Left lung (tissue), 10 donors: Measurements from ENCODE around the gene MECR. TPM values are rescaled to one million over a fixed set of nuclear protein-coding genes. Genes with fewer than 3 reads are reported as not detected.

Experiments
- ATAC-seq: fragments of 200-7000 bp; cut with Tn5 transposase; one replicate; pipeline ENCODE4 v1.9.1; 2020; ENCODE audit warnings: moderate library complexity
- DNase-seq, 4 donors: peaks; one replicate each; pipeline ENCODE4 v3.0.0-alpha.2; 2013 to 2020
- H3K27ac ChIP-seq, 2 donors: fragments of 200-600 bp; sonication (generic) in 1 of 2; one replicate each; pipeline versions ENCODE4 v1.5.0 to v1.8.0; 2020 to 2021
- H3K27me3 ChIP-seq, 2 donors: fragments of 200-600 bp; sonication (generic) in 1 of 2; one replicate each; pipeline versions ENCODE4 v1.5.0 to v1.8.0; 2020 to 2021
- H3K36me3 ChIP-seq, 2 donors: fragments of 200-600 bp; sonication (generic) in 1 of 2; one replicate each; pipeline versions ENCODE4 v1.5.0 to v1.8.0; 2020 to 2021
- H3K4me1 ChIP-seq, 2 donors: fragments of 200-600 bp; one replicate each; pipeline ENCODE4 v1.8.0; 2021
- H3K4me3 ChIP-seq, 2 donors: fragments of 200-600 bp; sonication (generic) in 1 of 2; one replicate each; pipeline versions ENCODE4 v1.5.0 to v1.8.0; 2020 to 2021; ENCODE audit warnings: mild to moderate bottlenecking in 1 of 2
- H3K9me3 ChIP-seq, 2 donors: fragments of 200-600 bp; sonication (generic) in 1 of 2; one replicate each; pipeline versions ENCODE4 v1.5.0 to v1.8.0; 2020 to 2021
- intact Hi-C, 2 donors: fragments of 100-400 bp; cut with DNase I; formaldehyde crosslinking; loops; one replicate each; pipeline versions ENCODE4 v1.11.2 to v1.14.2; 2022
- polyA plus RNA-seq, 6 donors: library from polyadenylated mRNA; unstranded; fragments of 120-200 nt; gene quantifications; one replicate each; pipeline ENCODE4 v1.2.1, GENCODE V29; 2013; ENCODE audit not compliant: insufficient read length in 6 of 6
- total RNA-seq, 2 donors: library from RNA; stranded (reverse); fragmentation: NEBNext Ultra II Directional; extraction: Animal tissue kit (Norgen Biotek cat#: 25700); gene quantifications; one replicate each; pipeline ENCODE4 v1.2.1, GENCODE V29; 2021
- TF ChIP-seq, protein P1 (sequence below), 2 donors: fragments of 200-600 bp; sonication (generic) in 1 of 2; IDR thresholded peaks; one replicate each; pipeline versions ENCODE4 v1.5.0 to v1.8.0; 2021; ENCODE audit warnings: antibody characterized with exemption in 2 of 2
- donor health status: DM: no; HTN: yes; CAD: no.
- donor health status: DM: no; HTN: no; CAD: no.

MECR gene
- total and polyA plus RNA-seq, 8 donors: 19.2 to 40.2 (median 30.3) TPM

DNA sequence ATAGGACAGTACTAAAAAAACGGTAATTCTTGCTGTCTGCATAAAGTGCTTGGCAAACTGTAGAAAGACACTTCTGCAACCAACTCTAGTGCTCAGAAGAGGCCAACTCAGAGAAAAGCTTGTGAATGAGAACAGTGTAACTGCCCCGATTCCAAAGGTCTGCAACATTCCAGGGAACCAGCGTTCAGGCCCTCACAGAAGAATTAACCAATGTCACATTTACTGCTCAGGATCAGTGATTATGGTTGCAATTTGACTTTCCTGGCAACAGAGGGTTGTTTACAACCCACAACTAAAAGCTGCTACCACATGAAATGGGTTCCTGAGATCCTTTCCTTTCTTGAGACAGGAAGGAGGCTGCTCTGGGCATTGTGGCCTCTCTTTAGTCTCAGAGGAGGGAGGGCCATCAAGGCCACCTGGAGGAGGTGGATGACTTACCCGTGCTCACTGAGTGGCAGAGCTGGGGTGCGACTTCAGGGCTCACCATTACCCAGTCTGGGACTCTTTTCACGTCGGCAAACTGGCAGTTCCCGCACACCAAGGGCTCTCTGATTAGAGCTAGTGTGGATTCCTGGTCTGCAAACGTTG lies 64.3 kb downstream of the MECR start:
- Histone ChIP-seq H3K27ac (no peak overlapping the region), H3K4me1 (peaks cover 13 to 69% of the 10 kb centered on the region in 2 donors), H3K4me3 (no peak overlapping the region), H3K9me3 (no peaks in the 10 kb centered on the region), H3K36me3 (peaks cover 0 to 64% of the 10 kb centered on the region in 2 donors), H3K27me3 (no peaks in the 10 kb centered on the region)
- intact Hi-C loops: no loop called here
- ATAC-seq: peak; percentile 34
- TF ChIP-seq, protein P1, sequence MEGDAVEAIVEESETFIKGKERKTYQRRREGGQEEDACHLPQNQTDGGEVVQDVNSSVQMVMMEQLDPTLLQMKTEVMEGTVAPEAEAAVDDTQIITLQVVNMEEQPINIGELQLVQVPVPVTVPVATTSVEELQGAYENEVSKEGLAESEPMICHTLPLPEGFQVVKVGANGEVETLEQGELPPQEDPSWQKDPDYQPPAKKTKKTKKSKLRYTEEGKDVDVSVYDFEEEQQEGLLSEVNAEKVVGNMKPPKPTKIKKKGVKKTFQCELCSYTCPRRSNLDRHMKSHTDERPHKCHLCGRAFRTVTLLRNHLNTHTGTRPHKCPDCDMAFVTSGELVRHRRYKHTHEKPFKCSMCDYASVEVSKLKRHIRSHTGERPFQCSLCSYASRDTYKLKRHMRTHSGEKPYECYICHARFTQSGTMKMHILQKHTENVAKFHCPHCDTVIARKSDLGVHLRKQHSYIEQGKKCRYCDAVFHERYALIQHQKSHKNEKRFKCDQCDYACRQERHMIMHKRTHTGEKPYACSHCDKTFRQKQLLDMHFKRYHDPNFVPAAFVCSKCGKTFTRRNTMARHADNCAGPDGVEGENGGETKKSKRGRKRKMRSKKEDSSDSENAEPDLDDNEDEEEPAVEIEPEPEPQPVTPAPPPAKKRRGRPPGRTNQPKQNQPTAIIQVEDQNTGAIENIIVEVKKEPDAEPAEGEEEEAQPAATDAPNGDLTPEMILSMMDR (IDR thresholded peaks at IDR 0.05): no peak
- no peak for DNase-seq

DNA sequence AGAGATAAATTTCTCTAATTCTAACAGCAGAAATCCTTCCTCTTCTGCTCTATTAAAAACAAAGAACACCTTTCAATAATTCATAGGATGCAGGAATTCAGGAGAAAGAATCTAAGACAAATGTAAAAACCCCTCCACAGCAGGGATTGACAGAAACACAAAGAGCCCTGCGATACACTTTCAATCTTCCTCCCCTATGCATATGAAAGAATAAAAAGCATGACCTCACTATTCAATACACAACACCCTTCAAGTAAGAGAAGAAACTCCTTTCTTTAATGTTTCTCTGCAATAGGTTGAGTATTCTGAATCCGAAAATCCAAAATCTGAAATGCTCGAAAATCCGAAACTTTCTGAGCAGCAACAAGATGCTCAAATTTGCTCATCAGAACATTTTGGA lies 66.1 kb downstream of the MECR start:
- Histone ChIP-seq H3K4me3 (no peak overlapping the region), H3K9me3 (no peaks in the 10 kb centered on the region), H3K27ac (no peak overlapping the region), H3K4me1 (peaks cover 9 to 67% of the 10 kb centered on the region in 2 donors), H3K36me3 (peaks cover 0 to 74% of the 10 kb centered on the region in 2 donors), H3K27me3 (no peaks in the 10 kb centered on the region)
- TF ChIP-seq, protein P1 (IDR thresholded peaks at IDR 0.05): no peak
- ATAC-seq (no peak), DNase-seq (no peak)
- intact Hi-C loops: no loop called here

DNA sequence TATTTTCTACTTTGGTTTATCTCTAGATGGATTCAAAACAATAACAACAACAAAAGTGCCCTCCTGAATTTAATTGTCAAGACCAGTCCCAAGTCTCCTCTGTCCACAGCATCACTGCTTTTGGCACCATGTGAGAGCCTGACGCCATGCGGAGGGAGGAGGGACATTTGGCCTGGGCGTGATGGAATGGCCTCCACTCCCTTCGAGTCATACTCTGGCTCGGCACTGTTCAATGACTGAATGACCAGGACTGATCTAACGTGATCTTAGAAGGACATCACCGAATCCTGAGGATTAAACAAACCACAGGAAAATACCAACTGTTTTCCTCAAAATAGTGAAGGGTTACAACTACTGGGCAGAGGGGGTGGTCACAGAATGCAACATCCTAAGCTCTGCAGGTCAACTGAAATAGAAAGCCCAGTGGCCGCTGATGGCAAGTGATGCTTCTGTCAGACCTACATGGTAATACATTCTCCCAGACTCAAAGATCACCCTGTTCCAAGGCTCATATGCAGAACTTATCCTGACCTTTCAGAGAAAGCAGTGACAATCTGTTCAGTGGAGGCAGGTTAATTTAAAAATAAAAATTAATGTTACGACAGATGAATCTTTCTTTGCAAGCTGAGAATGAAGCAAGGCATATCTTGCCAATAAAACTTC lies 68.1 kb downstream of the MECR start:
- intact Hi-C loops: no loop called here
- Histone ChIP-seq H3K9me3 (no peaks in the 10 kb centered on the region), H3K27me3 (no peaks in the 10 kb centered on the region), H3K4me3 (no peak overlapping the region), H3K36me3 (peaks cover 0 to 81% of the 10 kb centered on the region in 2 donors), H3K4me1 (peaks cover 4 to 49% of the 10 kb centered on the region in 2 donors), H3K27ac (peak overlapping the region in 1 of 2 donors; percentile 41)
- DNase-seq: no peak
- TF ChIP-seq, protein P1 (IDR thresholded peaks at IDR 0.05): no peak
- no peak for ATAC-seq

DNA sequence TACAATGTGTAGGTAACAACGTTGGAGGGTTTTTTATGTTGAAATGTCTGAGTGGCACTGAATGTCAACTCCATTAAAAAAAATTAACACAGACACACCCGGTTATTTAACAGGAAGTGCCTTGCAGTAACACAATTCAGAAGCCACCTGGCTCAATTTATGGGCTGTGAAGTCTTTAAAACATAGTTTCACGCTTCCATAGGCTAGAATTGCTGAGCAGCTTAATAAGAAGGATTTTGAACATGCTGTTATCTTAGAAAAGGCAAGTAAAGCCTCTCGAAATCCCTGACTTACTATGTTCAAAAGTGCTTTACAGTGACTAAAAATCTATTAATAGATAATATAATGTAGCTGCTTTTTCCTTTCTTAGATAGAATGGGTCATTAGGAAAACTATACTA lies 68.7 kb downstream of the MECR start:
- peak; percentile 32 for ATAC-seq
- H3K27me3 ChIP-seq: no peaks in the 10 kb centered on the region
- TF ChIP-seq, protein P1 (IDR thresholded peaks at IDR 0.05): no peak
- H3K9me3 ChIP-seq: no peaks in the 10 kb centered on the region
- H3K4me1 ChIP-seq: peaks cover 6 to 51% of the 10 kb centered on the region in 2 donors
- peaks cover 0 to 83% of the 10 kb centered on the region in 2 donors for H3K36me3 ChIP-seq
- peak overlapping the region in 1 of 2 donors; percentile 41 for H3K27ac ChIP-seq
- no peak for DNase-seq
- no peak overlapping the region for H3K4me3 ChIP-seq
- intact Hi-C loops: no loop called here

DNA sequence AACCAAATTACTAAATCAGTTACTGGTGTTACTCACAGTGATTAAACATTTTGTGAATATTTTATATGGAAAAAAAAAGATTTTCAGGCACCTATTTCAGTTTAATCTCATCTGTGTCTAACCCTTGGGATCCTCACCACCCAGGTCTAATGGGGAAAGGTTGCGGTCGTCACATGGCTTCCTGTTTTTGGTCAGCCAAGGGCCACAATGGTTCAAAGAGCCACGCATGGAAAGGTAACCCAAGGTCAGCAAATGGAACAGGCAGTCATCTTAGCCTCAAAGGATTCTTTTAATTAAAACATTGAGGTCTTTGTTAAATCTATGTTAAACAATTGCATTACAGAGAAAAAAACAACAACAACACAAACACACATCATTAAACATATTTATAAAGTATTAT lies 71.0 kb downstream of the MECR start:
- DNase-seq: no peak
- Histone ChIP-seq H3K27me3 (no peaks in the 10 kb centered on the region), H3K9me3 (no peaks in the 10 kb centered on the region), H3K36me3 (peaks cover 0 to 84% of the 10 kb centered on the region in 2 donors), H3K4me3 (no peak overlapping the region), H3K27ac (no peak overlapping the region), H3K4me1 (peaks cover 8 to 47% of the 10 kb centered on the region in 2 donors)
- ATAC-seq: no peak
- intact Hi-C loops: no loop called here
- TF ChIP-seq, protein P1 (IDR thresholded peaks at IDR 0.05): no peak
